ENCODE results near the gene TIAM2.

- TF ChIP-seq, protein P1, sequence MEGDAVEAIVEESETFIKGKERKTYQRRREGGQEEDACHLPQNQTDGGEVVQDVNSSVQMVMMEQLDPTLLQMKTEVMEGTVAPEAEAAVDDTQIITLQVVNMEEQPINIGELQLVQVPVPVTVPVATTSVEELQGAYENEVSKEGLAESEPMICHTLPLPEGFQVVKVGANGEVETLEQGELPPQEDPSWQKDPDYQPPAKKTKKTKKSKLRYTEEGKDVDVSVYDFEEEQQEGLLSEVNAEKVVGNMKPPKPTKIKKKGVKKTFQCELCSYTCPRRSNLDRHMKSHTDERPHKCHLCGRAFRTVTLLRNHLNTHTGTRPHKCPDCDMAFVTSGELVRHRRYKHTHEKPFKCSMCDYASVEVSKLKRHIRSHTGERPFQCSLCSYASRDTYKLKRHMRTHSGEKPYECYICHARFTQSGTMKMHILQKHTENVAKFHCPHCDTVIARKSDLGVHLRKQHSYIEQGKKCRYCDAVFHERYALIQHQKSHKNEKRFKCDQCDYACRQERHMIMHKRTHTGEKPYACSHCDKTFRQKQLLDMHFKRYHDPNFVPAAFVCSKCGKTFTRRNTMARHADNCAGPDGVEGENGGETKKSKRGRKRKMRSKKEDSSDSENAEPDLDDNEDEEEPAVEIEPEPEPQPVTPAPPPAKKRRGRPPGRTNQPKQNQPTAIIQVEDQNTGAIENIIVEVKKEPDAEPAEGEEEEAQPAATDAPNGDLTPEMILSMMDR (conservative IDR thresholded peaks at IDR 0.05; ENCODE audit: low read depth, low read length) = no peak
- TF ChIP-seq EZH2 (IDR thresholded peaks at IDR 0.05; ENCODE audit: borderline replicate concordance, low read depth, low read length, poor library complexity, severe bottlenecking) = no peak
Measured at GRCh38 chr6:155146205-155146604, 151.1 kb downstream of the TIAM2 start.

All from A673 (cell line).